ENCODE results near the gene SETD1A.
A peak's percentile ranks its signal among the peaks of the same experiment; 100 is the strongest.

The SETD1A gene

DNA sequence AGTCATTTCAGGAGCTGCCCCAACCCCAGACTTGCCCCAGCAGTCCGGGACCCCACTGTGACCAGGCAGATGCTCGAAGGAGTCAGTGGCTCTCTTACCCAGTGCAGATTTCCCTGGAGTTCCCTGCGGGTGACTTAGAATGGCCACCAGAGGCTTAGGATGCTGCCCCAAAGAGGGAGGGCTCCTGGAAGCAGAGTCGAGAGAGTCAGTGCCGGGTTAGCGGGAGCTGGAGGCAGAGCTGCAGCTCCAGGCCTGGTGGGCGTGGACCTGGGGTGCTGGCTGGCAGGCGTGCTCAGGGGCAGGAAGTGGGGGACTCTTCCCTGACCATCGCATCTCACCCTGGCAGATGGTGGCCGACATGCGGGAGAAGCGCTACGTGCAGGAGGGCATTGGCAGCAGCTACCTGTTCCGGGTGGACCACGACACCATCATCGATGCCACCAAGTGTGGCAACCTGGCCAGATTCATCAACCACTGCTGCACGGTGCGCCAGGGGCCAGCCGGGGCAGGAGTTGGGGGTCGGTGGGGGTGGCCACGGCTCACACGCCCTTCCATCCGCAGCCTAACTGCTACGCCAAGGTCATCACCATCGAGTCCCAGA, 25.8 kb downstream of the SETD1A start:
- 95 to 96% methylated on average over 24 to 25 of the region's 25 CpGs for WGBS, 2 experiments (ENCODE audit: insufficient coverage in 2 of 2)
- Histone ChIP-seq H3K9me3 (ENCODE audit: control insufficient read depth, low read length) (no peaks in the 10 kb centered on the region), H3K36me3 (ENCODE audit: control insufficient read depth, insufficient read depth, low read length) (peaks cover 58% of the 10 kb centered on the region), H3K4me3 (ENCODE audit: extremely low read depth, insufficient read depth, low read length, poor library complexity, severe bottlenecking) (no peak overlapping the region), H3K4me1 (ENCODE audit: control insufficient read depth, insufficient read depth, low read length, poor library complexity, severe bottlenecking) (peaks cover 13% of the 10 kb centered on the region), H3K27ac (ENCODE audit: low read depth, low read length, severe bottlenecking) (no peak overlapping the region)

DNA sequence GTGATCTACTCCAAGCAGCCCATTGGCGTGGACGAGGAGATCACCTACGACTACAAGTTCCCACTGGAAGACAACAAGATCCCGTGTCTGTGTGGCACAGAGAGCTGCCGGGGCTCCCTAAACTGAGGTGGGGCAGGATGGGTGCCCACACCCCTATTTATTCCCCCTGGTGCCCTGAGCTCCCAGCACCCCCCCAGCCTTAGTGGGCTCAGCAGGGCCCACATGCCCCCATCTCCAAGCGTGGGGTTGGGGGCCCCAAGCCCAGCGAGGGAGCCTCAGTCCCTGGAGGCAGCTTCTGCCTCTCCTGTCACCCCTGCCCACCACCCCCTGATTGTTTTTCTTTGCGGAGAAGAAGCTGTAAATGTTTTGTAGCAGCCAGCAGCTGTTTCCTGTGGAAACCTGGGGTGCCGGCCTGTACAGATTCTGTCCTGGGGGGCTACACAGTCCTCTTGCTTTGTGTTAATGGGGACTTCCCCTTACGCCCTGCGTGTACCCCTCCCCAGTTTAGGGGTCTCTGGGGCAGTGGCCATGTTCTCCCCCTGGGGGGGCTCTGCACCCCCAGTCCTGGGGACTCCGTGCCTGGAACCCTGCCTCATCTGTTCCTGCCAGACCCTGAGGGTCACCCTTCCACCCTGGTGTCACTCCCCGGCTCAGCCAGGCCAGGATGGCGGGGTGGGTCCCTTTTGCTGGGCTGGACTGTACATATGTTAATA, 26.5 kb downstream of the SETD1A start:
- Histone ChIP-seq H3K27ac (ENCODE audit: low read depth, low read length, severe bottlenecking) (no peak overlapping the region), H3K4me3 (ENCODE audit: extremely low read depth, insufficient read depth, low read length, poor library complexity, severe bottlenecking) (no peak overlapping the region), H3K4me1 (ENCODE audit: control insufficient read depth, insufficient read depth, low read length, poor library complexity, severe bottlenecking) (peaks cover 13% of the 10 kb centered on the region), H3K9me3 (ENCODE audit: control insufficient read depth, low read length) (no peaks in the 10 kb centered on the region), H3K36me3 (ENCODE audit: control insufficient read depth, insufficient read depth, low read length) (peaks cover 52% of the 10 kb centered on the region)
- 90 to 99% methylated on average over 11 to 13 of the region's 14 CpGs for WGBS, 2 experiments (ENCODE audit: insufficient coverage in 2 of 2)

DNA sequence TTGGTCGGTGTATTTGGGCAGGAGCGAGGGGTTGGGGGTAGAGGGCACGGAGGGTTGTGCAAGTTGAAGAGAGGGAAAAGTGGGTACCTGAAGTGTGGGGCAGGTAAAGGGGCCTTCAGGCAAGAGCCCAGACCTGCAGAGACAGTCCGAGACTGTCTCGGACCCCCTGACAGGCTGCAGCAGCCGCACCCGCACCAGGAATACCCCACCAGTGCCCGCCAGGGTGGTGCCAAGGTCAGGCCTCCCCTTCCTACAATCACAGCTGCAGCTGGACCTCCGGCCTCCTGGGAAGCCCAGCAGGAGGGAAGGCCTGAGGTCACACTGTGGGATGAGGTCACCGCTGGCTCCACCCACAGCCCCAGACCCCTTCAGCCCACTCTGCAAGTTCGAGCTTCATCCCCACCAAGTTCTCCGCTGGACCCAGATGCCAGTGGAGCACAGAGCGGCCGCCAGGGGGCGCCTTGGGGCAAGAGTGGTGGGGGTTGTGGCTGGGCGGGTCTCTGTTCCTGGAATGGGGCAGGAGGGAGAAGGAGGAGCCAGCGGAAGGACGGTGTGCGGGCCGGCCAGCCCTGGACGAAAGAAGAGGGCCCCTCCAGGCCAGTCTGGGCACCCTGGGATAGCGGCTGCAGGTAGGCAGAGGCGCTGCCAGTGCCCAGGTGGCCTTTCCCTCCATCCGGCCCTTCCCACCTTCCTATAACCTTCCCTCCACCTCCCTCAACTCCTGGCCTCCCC, 27.3 kb downstream of the SETD1A start, which contains the start of gene HSD3B7:
Gene HSD3B7, plus strand, starts transcription at position 539 of the 732 bp plus-strand sequence. CDS start 452 bp downstream, outside the sequence.
- H3K27ac ChIP-seq (ENCODE audit: low read depth, low read length, severe bottlenecking) = peak within 1 kb of the TSS; percentile 3
- no peaks in the 10 kb centered on the region for H3K9me3 ChIP-seq (ENCODE audit: control insufficient read depth, low read length)
- H3K4me3 ChIP-seq (ENCODE audit: extremely low read depth, insufficient read depth, low read length, poor library complexity, severe bottlenecking) = no peak within 1 kb of the TSS
- WGBS, 2 experiments (ENCODE audit: insufficient coverage in 2 of 2) = 42 to 47% methylated on average over 9 to 17 of the region's 24 CpGs
- peaks cover 13% of the 10 kb centered on the region for H3K4me1 ChIP-seq (ENCODE audit: control insufficient read depth, insufficient read depth, low read length, poor library complexity, severe bottlenecking)
- peaks cover 45% of the 10 kb centered on the region for H3K36me3 ChIP-seq (ENCODE audit: control insufficient read depth, insufficient read depth, low read length)

DNA sequence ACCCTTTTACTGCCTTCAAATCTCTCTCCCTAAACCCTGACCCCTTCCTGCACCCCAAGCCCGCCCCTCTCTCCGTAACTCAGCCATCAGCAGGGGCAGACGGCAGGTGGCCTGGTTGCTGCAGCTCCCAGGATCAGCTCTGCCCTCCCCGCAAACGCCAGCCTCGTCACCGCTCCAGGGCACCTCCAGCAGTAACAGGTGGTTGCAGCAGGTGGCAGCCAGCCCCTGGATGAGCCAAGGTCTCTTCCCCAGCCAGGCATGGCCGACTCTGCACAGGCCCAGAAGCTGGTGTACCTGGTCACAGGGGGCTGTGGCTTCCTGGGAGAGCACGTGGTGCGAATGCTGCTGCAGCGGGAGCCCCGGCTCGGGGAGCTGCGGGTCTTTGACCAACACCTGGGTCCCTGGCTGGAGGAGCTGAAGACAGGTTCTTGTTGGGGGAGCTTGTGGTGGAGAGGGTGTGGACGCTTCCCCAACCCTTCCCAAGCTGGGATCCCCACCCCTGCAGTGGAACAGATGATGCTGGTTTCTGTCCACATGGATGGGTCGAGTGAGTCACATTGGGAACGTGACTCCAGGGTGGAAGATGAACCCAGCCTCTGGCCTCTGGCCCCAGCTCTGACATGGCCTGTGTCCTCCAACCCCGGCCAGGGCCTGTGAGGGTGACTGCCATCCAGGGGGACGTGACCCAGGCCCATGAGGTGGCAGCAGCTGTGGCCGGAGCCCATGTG, 28.0 kb downstream of the SETD1A start:
- H3K36me3 ChIP-seq (ENCODE audit: control insufficient read depth, insufficient read depth, low read length) = peaks cover 38% of the 10 kb centered on the region
- no peaks in the 10 kb centered on the region for H3K9me3 ChIP-seq (ENCODE audit: control insufficient read depth, low read length)
- peaks cover 13% of the 10 kb centered on the region for H3K4me1 ChIP-seq (ENCODE audit: control insufficient read depth, insufficient read depth, low read length, poor library complexity, severe bottlenecking)
- WGBS, 2 experiments (ENCODE audit: insufficient coverage in 2 of 2) = 89 to 91% methylated on average over 15 to 18 of the region's 20 CpGs
- no peak overlapping the region for H3K27ac ChIP-seq (ENCODE audit: low read depth, low read length, severe bottlenecking)
- H3K4me3 ChIP-seq (ENCODE audit: extremely low read depth, insufficient read depth, low read length, poor library complexity, severe bottlenecking) = no peak overlapping the region

DNA sequence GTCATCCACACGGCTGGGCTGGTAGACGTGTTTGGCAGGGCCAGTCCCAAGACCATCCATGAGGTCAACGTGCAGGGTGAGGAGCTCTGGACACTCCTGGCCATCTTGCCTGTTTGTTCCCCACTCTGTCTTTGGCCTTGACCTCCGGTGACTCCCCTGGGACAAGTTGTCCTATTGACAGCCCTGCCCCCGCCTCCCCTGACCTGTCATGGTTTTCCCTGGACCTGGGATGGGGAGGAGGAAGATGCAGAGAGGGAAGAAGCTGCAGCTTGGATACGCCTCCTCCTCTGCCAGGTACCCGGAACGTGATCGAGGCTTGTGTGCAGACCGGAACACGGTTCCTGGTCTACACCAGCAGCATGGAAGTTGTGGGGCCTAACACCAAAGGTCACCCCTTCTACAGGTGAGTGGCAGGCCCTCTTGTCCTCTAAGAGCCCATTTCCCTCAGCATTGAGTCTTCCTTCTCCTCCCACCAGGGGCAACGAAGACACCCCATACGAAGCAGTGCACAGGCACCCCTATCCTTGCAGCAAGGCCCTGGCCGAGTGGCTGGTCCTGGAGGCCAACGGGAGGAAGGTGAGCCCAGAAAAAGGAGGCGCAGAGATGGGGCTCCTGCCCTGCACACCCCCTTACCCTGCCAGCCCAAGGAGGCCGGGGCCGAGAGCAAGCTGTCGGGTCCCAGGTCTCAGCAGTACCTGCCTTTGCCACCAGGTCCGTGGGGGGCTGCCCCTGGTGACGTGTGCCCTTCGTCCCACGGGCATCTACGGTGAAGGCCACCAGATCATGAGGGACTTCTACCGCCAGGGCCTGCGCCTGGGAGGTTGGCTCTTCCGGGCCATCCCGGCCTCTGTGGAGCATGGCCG, 28.8 kb downstream of the SETD1A start:
- Histone ChIP-seq H3K36me3 (ENCODE audit: control insufficient read depth, insufficient read depth, low read length) (peaks cover 31% of the 10 kb centered on the region), H3K4me3 (ENCODE audit: extremely low read depth, insufficient read depth, low read length, poor library complexity, severe bottlenecking) (no peak overlapping the region), H3K27ac (ENCODE audit: low read depth, low read length, severe bottlenecking) (no peak overlapping the region), H3K9me3 (ENCODE audit: control insufficient read depth, low read length) (no peaks in the 10 kb centered on the region), H3K4me1 (ENCODE audit: control insufficient read depth, insufficient read depth, low read length, poor library complexity, severe bottlenecking) (peaks cover 13% of the 10 kb centered on the region)
- WGBS, 2 experiments (ENCODE audit: insufficient coverage in 2 of 2) = 91 to 95% methylated on average over 18 to 27 of the region's 29 CpGs

DNA sequence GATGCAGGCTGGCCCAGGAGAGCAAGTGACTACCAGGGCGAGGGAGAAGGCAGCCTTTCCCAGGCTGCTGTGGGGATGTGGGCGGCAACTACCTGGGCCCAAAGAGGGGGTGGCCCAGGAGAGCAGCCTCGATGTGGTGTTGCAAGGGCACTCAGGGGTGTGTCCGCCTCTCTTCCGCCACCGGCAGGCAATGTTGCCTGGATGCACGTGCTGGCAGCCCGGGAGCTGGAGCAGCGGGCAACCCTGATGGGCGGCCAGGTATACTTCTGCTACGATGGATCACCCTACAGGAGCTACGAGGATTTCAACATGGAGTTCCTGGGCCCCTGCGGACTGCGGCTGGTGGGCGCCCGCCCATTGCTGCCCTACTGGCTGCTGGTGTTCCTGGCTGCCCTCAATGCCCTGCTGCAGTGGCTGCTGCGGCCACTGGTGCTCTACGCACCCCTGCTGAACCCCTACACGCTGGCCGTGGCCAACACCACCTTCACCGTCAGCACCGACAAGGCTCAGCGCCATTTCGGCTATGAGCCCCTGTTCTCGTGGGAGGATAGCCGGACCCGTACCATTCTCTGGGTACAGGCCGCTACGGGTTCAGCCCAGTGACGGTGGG, 30.1 kb downstream of the SETD1A start:
- H3K4me1 ChIP-seq (ENCODE audit: control insufficient read depth, insufficient read depth, low read length, poor library complexity, severe bottlenecking) = peaks cover 17% of the 10 kb centered on the region
- H3K27ac ChIP-seq (ENCODE audit: low read depth, low read length, severe bottlenecking) = no peak overlapping the region
- WGBS, 2 experiments (ENCODE audit: insufficient coverage in 2 of 2) = 96 to 97% methylated on average over 27 to 30 of the region's 30 CpGs
- H3K9me3 ChIP-seq (ENCODE audit: control insufficient read depth, low read length) = no peaks in the 10 kb centered on the region
- H3K4me3 ChIP-seq (ENCODE audit: extremely low read depth, insufficient read depth, low read length, poor library complexity, severe bottlenecking) = no peak overlapping the region
- H3K36me3 ChIP-seq (ENCODE audit: control insufficient read depth, insufficient read depth, low read length) = peaks cover 21% of the 10 kb centered on the region

DNA sequence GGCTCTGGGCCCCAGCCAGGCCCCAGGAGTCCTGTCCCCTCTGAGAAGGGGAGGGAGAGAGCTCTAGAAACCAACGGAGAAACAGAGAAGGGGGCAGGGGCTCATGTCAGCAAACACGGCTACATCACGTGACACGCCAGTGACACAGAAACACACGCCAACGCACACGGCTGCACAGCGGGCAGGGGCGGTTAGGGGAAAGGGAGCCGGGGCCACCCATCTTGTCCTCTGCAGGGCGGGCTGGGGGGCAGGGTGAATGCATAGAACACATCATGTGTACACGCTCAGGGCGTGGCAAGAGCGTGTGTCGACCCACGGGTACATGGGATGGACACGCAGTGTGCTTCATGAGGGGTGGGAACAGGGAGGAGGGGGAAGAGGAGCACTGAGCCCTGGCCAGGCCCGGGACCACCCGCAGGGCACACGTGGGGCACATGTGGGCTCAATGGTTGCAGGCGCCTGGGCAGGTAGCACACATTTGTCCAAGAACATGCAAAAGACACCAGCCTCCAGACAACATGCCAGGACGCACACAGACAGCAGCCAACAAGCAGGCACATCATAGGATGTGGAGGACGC, 32.0 kb downstream of the SETD1A start:
- 96% methylated on average over 21 to 23 of the region's 23 CpGs for WGBS, 2 experiments (ENCODE audit: insufficient coverage in 2 of 2)
- H3K36me3 ChIP-seq (ENCODE audit: control insufficient read depth, insufficient read depth, low read length) = peaks cover 8% of the 10 kb centered on the region
- peaks cover 13% of the 10 kb centered on the region for H3K4me1 ChIP-seq (ENCODE audit: control insufficient read depth, insufficient read depth, low read length, poor library complexity, severe bottlenecking)
- H3K9me3 ChIP-seq (ENCODE audit: control insufficient read depth, low read length) = no peaks in the 10 kb centered on the region
- no peak overlapping the region for H3K27ac ChIP-seq (ENCODE audit: low read depth, low read length, severe bottlenecking)
- no peak overlapping the region for H3K4me3 ChIP-seq (ENCODE audit: extremely low read depth, insufficient read depth, low read length, poor library complexity, severe bottlenecking)

DNA sequence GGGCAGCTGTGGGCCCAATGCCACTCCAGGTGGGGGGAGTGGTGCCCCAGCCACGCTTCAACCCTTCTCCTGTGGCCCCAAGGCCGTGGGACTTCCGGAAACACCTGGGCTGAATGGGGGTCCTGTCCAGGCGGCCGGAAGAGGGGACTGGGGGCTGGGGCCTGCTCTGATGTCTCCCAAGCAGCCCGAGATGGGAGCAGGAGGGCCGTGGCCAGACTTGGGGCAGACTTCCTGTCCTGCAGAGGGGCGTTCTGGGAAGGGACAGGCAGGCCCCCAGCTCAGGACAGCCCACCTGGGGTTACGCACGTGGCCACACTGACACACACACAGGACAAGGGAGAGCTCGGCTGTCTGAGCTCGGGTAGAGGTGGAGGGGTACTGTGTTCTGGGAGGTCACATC, 32.6 kb downstream of the SETD1A start:
- 84 to 87% methylated on average over 7 to 8 of the region's 12 CpGs for whole genome bisulfite sequencing, 2 experiments (ENCODE audit: insufficient coverage in 2 of 2)
- H3K4me3 ChIP-seq (ENCODE audit: extremely low read depth, insufficient read depth, low read length, poor library complexity, severe bottlenecking) = no peak overlapping the region
- H3K9me3 ChIP-seq (ENCODE audit: control insufficient read depth, low read length) = no peaks in the 10 kb centered on the region
- H3K36me3 ChIP-seq (ENCODE audit: control insufficient read depth, insufficient read depth, low read length) = peaks cover 7% of the 10 kb centered on the region
- H3K27ac ChIP-seq (ENCODE audit: low read depth, low read length, severe bottlenecking) = no peak overlapping the region
- peaks cover 10% of the 10 kb centered on the region for H3K4me1 ChIP-seq (ENCODE audit: control insufficient read depth, insufficient read depth, low read length, poor library complexity, severe bottlenecking)

- Histone ChIP-seq H3K27ac (ENCODE audit: low read depth, low read length, severe bottlenecking) (no peak overlapping the region), H3K36me3 (ENCODE audit: control insufficient read depth, insufficient read depth, low read length) (peaks cover 7% of the 10 kb centered on the region), H3K4me3 (ENCODE audit: extremely low read depth, insufficient read depth, low read length, poor library complexity, severe bottlenecking) (no peak overlapping the region), H3K4me1 (ENCODE audit: control insufficient read depth, insufficient read depth, low read length, poor library complexity, severe bottlenecking) (peaks cover 4% of the 10 kb centered on the region), H3K9me3 (ENCODE audit: control insufficient read depth, low read length) (no peaks in the 10 kb centered on the region)
- 48 to 82% methylated on average over 3 to 7 of the region's 8 CpGs for WGBS, 2 experiments (ENCODE audit: insufficient coverage in 2 of 2)
These were observed 33.5 kb downstream of the SETD1A start for GRCh38 chr16:30991052-30991451.
